GM19467 (cell line): ENCODE data around the gene DNAI1.

ENCODE experiments used
- ATAC-seq: cut with Tn5 transposase; IDR thresholded peaks from one replicate; pipeline ENCODE4 v1.9.1; 2021; ENCODE audit warnings: mild to moderate bottlenecking, moderate library complexity; ENCODE audit not compliant: unreplicated experiment

Gene DNAI1

DNA sequence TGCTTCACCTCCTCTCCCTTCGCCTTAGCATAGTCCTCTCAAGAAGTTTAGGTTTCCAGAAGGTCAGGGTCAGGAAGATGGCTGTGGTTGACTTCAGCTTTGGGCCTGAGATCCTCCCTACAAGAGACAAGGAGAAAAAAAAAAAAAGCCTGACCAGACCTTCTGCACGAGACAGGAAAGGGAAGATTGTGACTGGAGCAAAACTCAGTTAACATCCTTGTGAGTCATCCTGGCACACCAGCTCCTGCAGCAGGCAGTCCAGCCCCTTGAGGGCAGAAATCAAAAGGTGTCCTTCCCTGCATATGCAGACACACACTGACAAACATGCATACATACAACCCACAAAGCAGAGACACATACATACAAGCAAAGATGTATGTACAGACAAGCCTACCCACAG is 82.2 kb downstream of the DNAI1 start:
- ATAC-seq, result no peak

DNA sequence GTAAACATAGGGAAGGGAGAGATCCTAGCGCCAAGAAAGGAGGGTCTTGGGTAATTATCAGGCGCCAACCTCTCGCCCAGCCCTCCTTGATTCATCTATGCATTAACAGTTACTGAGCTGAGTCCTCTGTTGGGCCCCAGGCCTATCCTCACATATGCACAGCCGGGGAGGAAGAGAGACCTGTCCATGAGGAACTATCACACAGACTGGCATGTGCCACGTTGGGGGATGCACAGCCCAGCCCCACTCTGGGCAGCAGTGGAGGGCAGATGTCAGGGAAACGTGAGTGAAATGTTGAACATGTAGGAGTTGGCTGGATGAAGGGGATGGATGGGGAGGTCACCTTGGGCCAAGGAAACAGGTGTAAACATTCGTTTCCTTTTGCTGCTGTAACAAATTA is 82.9 kb downstream of the DNAI1 start:
- no peak for ATAC-seq

- ATAC-seq, result no peak
These were observed 85.4 kb downstream of the DNAI1 start for GRCh38 chr9:34544035-34544434.

DNA sequence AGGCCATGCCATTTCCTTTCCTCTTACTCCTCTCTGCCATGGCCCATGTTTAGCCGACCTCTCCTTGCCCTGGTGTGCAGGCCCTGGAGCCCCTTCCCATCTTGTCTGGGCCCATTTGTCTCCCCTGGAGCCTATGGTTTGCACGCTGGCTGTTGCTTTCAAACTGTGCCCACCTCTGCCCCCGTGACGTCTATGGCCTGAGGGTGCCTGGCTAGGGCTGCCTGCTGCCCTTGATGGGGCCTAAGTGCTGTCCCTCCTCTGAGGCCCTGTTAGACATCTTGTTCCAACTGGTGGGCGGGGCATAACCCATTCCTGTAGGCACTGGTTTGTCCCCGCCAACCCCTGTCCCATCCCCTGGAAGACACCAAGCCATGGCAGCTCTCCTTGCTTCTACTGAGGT is 86.9 kb downstream of the DNAI1 start:
- ATAC-seq, result no peak

- no peak for ATAC-seq
These were observed 87.7 kb downstream of the DNAI1 start for GRCh38 chr9:34546102-34546833.

DNA sequence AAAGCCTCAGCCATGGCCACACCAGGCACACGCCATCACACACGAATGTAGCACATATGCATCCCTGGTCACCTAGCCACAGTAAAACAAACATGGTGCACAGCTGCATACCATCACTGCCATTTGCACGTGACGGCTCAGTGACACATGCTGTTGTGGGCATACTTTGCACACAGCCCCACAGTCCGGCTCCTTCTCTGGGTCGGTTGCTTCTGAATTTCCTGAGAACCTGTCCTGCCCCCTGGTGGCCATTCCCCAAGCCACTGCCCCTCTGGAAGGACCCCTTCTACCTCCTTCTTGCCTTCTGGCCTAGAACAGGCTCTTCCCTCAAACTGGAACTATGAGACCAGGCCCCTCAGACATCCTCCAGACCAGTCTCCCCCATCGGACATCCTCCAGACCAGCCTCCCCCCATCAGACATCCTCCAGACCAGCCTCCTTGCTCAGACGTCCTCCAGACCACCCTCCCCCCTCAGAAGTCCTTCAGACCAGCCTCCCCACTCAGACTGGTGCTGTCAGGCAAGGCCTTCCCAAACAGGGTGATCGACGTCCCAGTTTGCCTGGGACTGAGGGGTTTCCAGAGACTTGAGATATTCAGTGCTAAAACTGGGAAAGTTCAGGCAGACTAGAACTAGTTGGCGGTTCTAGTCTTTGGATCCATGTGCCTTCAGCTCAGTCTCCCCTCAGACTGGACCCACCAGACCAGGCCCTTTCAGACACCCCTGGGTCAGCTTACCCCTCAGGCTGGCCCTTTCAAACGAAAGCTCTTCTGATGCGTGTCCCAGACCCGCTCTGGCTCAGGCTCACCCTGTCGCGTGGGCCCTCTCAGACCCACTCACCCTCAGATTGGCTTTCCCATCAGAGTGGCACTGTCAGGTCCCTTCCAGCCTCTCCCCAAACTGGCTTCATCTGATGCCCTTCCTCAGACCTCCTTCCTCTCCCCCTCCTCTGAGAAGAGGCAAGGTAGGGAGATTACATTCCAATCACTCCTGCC is 88.5 kb downstream of the DNAI1 start:
- no peak for ATAC-seq

- no peak for ATAC-seq
These were observed 89.5 kb downstream of the DNAI1 start for GRCh38 chr9:34547960-34548611.

DNA sequence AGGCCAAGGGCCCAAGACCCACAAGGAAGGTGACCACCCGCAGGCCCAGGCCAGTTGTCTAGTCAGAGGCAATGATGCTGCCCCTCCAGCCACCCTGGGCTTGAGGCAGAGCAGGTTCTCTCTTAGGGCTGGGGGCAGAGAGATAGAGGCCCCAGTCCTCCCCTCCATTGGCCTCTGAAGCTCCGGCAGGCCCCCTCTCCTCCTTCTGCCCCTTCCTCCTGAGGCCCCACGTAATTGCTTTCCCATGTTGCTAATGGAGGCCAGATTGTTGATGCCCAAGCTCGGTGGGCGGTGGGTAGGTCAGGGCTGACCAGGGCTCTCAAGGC is 90.8 kb downstream of the DNAI1 start:
- no peak for ATAC-seq

GRCh38 chr9:34550016-34550680 is 91.5 kb downstream of the DNAI1 start:
- no peak for ATAC-seq

- no peak for ATAC-seq
These were observed 92.2 kb downstream of the DNAI1 start for GRCh38 chr9:34550681-34551270.

DNA sequence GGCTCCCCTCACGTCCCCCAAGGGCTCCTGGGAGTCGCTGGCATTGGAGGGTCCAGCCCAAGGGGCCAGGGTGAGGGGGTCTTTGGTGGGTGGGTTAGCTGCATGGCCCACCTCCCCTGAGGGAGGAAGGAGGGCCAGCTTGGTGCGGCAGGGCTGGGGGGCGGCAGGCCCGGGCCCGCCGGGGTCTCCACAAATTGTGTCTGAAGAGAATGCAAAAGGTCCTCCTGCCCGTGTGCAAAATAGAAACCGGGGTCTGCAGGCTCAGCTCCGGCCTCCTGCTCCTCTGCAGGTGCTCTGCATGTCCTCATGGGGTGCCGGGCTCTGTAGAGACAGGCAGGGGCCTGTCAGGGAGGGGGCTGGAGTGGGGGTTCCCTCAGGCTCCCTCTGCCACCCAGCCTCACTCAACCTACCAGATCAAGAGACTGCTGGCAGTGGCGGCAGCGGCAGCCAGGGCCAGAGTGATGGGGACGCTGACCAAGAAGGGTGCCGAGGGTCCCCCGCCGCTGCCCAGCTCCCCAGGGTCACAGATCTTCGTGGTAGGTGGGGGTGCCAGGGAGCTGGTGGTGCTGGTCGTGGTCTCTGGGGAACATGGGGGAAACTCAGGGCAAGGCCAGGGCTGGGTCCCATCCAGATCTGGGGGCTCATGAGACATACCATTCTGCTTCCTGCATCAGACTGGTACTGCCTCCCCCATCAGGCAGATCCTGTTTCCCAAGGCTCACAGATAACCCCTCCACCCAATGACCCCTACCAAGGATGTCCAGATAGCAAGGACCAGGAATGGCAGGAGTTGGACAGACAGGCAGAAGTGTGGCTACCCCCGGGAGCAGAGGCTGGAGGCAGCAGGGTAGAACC is 93.4 kb downstream of the DNAI1 start:
- no peak for ATAC-seq

- ATAC-seq, result no peak
These were observed 94.0 kb downstream of the DNAI1 start for GRCh38 chr9:34552606-34552981.

- ATAC-seq, result no peak
These were observed 94.4 kb downstream of the DNAI1 start for GRCh38 chr9:34552986-34553385.

DNA sequence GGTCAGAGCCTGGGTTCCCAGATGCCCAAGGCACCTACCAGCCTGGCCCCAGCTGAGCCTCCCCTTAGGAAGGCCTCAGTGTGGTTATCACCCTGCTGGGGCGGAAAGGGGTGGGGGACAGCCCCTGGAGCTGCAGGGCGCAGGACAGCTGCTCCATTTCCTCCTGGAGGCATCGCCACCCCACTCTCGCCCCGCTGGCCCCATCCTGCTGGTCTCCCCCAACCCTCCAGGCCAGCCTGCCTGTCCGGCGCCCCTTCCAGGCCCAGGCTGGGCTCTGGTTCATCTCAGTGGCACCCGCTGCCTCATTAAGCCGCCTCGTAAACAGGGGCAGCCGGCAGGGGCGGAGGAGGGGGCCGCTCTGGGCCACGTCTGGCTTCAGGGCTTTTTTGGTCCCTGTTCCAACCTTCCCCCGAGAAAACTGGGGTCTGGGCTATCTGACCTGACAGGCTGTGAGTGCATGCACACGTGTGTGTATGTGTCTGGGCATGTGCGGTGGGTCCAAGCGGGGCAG is 95.0 kb downstream of the DNAI1 start:
- ATAC-seq, result no peak

- ATAC-seq, result no peak
These were observed 95.8 kb downstream of the DNAI1 start for GRCh38 chr9:34554211-34555001.

DNA sequence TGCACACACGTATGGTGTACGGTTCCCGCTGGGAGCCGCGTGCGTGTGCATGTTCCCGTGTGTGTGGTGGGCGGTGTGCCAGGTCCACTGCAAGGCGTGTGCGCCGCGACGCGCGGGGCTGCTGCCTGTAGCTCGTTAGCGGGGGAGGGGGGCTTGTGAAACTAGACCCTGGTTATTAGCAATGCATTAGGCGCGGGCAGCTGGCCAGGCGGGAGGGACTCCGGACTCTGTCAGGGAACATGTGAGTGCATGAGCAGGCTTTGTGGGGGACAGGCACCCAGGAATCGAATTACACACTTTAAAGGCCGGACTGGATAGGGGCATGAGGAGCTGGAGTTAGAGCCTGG is 96.4 kb downstream of the DNAI1 start:
- ATAC-seq, result no peak

DNA sequence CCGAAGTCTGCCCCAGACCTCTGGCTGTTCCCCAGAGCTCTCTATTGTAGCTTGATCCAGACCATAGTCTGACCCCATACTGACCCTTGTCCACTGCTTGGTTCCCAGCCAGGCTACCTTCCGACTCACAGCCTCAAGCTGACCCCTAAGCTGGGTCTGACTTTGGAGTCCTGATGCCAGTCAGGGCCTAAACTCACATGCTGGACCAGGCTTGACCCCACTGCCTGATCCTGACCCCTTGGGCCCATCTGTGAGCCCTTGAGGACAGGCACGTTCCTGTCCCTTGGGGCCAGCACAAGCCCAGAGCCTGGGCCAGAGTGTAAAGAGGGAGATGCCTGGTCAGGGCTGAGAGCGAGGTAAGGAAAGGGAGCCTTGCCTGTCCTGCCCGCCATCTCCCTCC is 96.9 kb downstream of the DNAI1 start:
- ATAC-seq, result no peak

DNA sequence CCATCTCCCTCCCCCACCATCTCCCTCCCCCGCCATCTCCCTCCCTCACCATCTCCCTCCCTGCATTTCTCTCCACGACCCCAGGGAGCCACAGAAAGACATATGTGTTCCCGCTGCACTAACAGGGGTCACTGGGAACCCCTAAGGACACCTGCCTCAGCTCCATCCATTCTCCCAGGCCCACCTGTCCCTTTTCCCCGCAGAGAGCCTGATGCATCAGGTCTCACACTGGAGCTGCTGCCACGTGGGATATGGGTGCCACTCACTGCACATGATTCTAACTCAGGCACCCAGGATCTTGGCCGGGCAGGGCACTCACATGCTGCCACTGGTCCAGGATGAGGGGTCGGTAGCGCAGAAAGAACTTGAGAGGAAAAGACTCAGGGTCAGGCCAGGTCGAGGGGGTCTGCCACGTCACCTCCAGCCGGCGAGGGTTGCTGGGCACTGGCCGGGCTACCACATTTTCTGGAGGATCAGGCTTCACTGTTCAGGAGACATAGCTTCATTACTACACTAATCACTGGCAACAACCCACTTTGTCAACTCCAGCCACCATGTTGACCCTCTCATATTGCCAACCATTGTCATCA is 97.4 kb downstream of the DNAI1 start:
- no peak for ATAC-seq

GRCh38 chr9:34556949-34557348 is 98.3 kb downstream of the DNAI1 start:
- ATAC-seq, result no peak
